B cell (primary cell): ENCODE data around the gene UCKL1. TPM values are rescaled to one million over a fixed set of nuclear protein-coding genes. Genes with fewer than 3 reads are reported as not detected.
A peak's percentile ranks its signal among the peaks of the same experiment; 100 is the strongest.

Experiments used
- ATAC-seq: fragments of 200-7000 bp; cut with Tn5 transposase; one replicate; pipeline ENCODE4 v1.10.0; 2021; ENCODE audit warnings: low read depth, mild to moderate bottlenecking, moderate number of reproducible peaks, moderate library complexity
- CTCF ChIA-PET: fragments of 350-600 bp; sonication (Branson Sonifier 250); formaldehyde crosslinking; loops from one replicate; lab custom pipeline; 2021; ENCODE audit warnings: antibody characterized with exemption, inconsistent platforms; lab: Charles Lee
- POLR2A ChIA-PET: fragments of 350-600 bp; sonication (Branson Sonifier 250); formaldehyde crosslinking; loops from one replicate; lab custom pipeline; 2021; ENCODE audit warnings: antibody characterized with exemption; lab: Charles Lee
- DNase-seq: peaks from one replicate; pipeline ENCODE4 v3.0.0; 2013
- H2AFZ ChIP-seq: 2 replicates; pipeline ENCODE4 v1.6.1; 2012; ENCODE audit warnings: mild to moderate bottlenecking, low read depth, low read length; ENCODE audit not compliant: insufficient read depth, poor library complexity, severe bottlenecking
- H3K27ac ChIP-seq, 2 donors: 1 replicate in 1 of 2; 2 replicates in 1 of 2; pipeline ENCODE4 v1.5.1; 2012 to 2013; ENCODE audit warnings: low read length in 2 of 2, mild to moderate bottlenecking in 2 of 2, moderate library complexity in 1 of 2
- H3K27me3 ChIP-seq, 4 experiments: fragments of 200-600 bp in 1 of 4; sonication (generic) in 1 of 4; replicated peaks in 1 of 4; 1 replicate in 2 of 4; 2 replicates in 2 of 4; pipeline versions ENCODE4 v1.6.1 to v1.7.0; 2013 to 2016; ENCODE audit warnings: low read length in 3 of 4, mild to moderate bottlenecking in 2 of 4, mixed read lengths in 1 of 4, moderate library complexity in 1 of 4; ENCODE audit not compliant: insufficient read depth in 4 of 4, control insufficient read depth in 3 of 4; ENCODE audit errors: control extremely low read depth in 1 of 4
- H3K36me3 ChIP-seq, 2 experiments: replicated peaks in 1 of 2; 1 replicate in 1 of 2; 2 replicates in 1 of 2; pipeline versions ENCODE4 v1.6.1 to v1.7.1; 2013; ENCODE audit warnings: low read length in 1 of 2; ENCODE audit not compliant: insufficient read depth in 2 of 2, control insufficient read depth in 1 of 2; ENCODE audit errors: control extremely low read depth in 1 of 2, extremely low read depth in 1 of 2
- H3K4me1 ChIP-seq, 2 donors: fragments of 200-600 bp in 1 of 2; sonication (generic) in 1 of 2; 1 replicate in 1 of 2; 2 replicates in 1 of 2; pipeline versions ENCODE4 v1.5.1 to v1.6.1; 2013 to 2017; ENCODE audit warnings: low read length in 2 of 2; ENCODE audit not compliant: control insufficient read depth in 2 of 2, insufficient read depth in 2 of 2
- H3K4me2 ChIP-seq: replicated peaks from 2 replicates; pipeline ENCODE3; 2012; ENCODE audit warnings: mild to moderate bottlenecking, low read depth, low read length; ENCODE audit not compliant: poor library complexity, severe bottlenecking
- H3K4me3 ChIP-seq, 5 experiments: fragments of 200-600 bp in 1 of 5; sonication (generic) in 1 of 5; 1 replicate in 3 of 5; 2 replicates in 2 of 5; pipeline versions ENCODE4 v1.5.1 to v1.7.0; 2011 to 2016; ENCODE audit warnings: low read length in 4 of 5, mild to moderate bottlenecking in 4 of 5, low read depth in 2 of 5, control low read depth in 1 of 5, moderate library complexity in 1 of 5; ENCODE audit not compliant: insufficient read depth in 1 of 5; ENCODE audit errors: control extremely low read depth in 1 of 5, extremely low read depth in 1 of 5
- H3K79me2 ChIP-seq: fragments of 200-600 bp; sonication (generic); one replicate; pipeline ENCODE4 v1.6.0; 2016; ENCODE audit warnings: low read length; ENCODE audit not compliant: control insufficient read depth, insufficient read depth
- H3K9ac ChIP-seq: fragments of 200-600 bp; sonication (generic); 2 replicates; pipeline ENCODE4 v1.6.1; 2017; ENCODE audit warnings: mild to moderate bottlenecking, low read length, moderate library complexity
- H3K9me3 ChIP-seq, 3 donors: one replicate each; pipeline versions ENCODE4 v1.6.1 to v1.7.1; 2013; ENCODE audit warnings: low read length in 2 of 3; ENCODE audit not compliant: control insufficient read depth in 2 of 3, insufficient read depth in 1 of 3; ENCODE audit errors: control extremely low read depth in 1 of 3
- H4K20me1 ChIP-seq: 2 replicates; pipeline ENCODE4 v1.6.0; 2012; ENCODE audit warnings: mild to moderate bottlenecking, low read length; ENCODE audit not compliant: insufficient read depth, control insufficient read depth, poor library complexity, severe bottlenecking
- H3K27ac Mint-ChIP-seq: one replicate; pipeline ENCODE4 v1.8.0; 2021; ENCODE audit warnings: mixed read lengths
- H3K27me3 Mint-ChIP-seq: one replicate; pipeline ENCODE4 v1.8.0; 2021; ENCODE audit warnings: mixed read lengths
- H3K4me1 Mint-ChIP-seq: one replicate; pipeline ENCODE4 v1.8.0; 2021; ENCODE audit warnings: mixed read lengths
- H3K4me3 Mint-ChIP-seq: one replicate; pipeline ENCODE4 v1.8.0; 2021; ENCODE audit warnings: mixed read lengths
- H3K9me3 Mint-ChIP-seq: one replicate; pipeline ENCODE4 v1.8.0; 2022; ENCODE audit warnings: mixed read lengths; ENCODE audit not compliant: insufficient read depth
- EZH2 ChIP-seq: IDR thresholded peaks from 2 replicates; pipeline ENCODE4 v1.6.1; 2012; ENCODE audit warnings: borderline replicate concordance, low read depth, mild to moderate bottlenecking, moderate library complexity, low read length; ENCODE audit not compliant: insufficient read depth, poor library complexity, severe bottlenecking
- WGBS: methylation state at CpG from one replicate; pipeline ENCODE4 v1.1.5; 2013; ENCODE audit warnings: missing lambda C conversion rate; ENCODE audit not compliant: insufficient coverage; 5-methylcytosine and 5-hydroxymethylcytosine counted together
- intact Hi-C: fragments of 100-400 bp; cut with micrococcal nuclease; formaldehyde crosslinking; loops from one replicate; pipeline ENCODE4 v1.10.0; 2022
- polyA plus RNA-seq: library from polyadenylated mRNA; depleted of rRNA; stranded (reverse); fragments of >200 nt; gene quantifications from 2 replicates; pipeline ENCODE4 v1.2.3, GENCODE V29; 2012
- total RNA-seq, 2 donors: library from RNA; stranded (reverse); fragments of 120-200 nt in 1 of 2; gene quantifications; 1 replicate in 1 of 2; 2 replicates in 1 of 2; pipeline versions ENCODE4 v1.2.3 to v1.2.4, GENCODE V29; 2013 to 2022
- TF ChIP-seq, protein P1 (sequence below): fragments of 200-600 bp; IDR thresholded peaks from one replicate; pipeline ENCODE4 v1.8.0; 2022; ENCODE audit warnings: antibody characterized with exemption, mild to moderate bottlenecking

The UCKL1 gene
- total and polyA plus RNA-seq, 2 donors (not counting 1 experiment from before 2014, with no cell fraction given), result 106 to 199 TPM

DNA sequence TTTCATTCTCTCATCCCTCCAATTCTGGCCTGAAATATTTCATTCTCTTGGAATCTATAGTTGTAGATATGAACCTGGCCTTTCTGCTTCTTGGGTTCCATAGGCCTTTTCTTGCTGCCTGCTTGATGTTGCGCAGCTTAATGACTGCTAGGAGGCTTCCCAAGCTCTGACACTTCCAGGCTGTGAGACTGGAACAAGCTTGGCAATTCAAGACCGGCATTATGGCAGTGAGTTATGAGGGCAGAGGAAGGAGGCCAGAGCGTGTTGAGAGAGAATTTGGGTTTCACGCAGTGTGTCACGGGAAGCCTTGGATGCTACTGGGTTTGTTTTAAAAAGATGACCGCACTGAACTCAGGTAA is 62.2 kb downstream of the UCKL1 start:
- peak overlapping the region; percentile 90 for H3K4me2 ChIP-seq
- H3K27me3 ChIP-seq, result no peaks in the 10 kb centered on the region
- no peaks in the 10 kb centered on the region for H3K9me3 ChIP-seq
- WGBS, result 46% methylated on average over 6 of the region's 6 CpGs
- POLR2A ChIA-PET, result interaction anchor here (2.0 kb wide), 1 partner anchor 86 kb away, joined by 5 read pairs; the partner anchor contains the start of gene SAMD10
- TF ChIP-seq, protein P1, sequence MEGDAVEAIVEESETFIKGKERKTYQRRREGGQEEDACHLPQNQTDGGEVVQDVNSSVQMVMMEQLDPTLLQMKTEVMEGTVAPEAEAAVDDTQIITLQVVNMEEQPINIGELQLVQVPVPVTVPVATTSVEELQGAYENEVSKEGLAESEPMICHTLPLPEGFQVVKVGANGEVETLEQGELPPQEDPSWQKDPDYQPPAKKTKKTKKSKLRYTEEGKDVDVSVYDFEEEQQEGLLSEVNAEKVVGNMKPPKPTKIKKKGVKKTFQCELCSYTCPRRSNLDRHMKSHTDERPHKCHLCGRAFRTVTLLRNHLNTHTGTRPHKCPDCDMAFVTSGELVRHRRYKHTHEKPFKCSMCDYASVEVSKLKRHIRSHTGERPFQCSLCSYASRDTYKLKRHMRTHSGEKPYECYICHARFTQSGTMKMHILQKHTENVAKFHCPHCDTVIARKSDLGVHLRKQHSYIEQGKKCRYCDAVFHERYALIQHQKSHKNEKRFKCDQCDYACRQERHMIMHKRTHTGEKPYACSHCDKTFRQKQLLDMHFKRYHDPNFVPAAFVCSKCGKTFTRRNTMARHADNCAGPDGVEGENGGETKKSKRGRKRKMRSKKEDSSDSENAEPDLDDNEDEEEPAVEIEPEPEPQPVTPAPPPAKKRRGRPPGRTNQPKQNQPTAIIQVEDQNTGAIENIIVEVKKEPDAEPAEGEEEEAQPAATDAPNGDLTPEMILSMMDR, result no peak
- no peak for TF ChIP-seq EZH2
- Mint-ChIP-seq H3K4me3 (peak overlapping the region; percentile 83), H3K27me3 (no peaks in the 10 kb centered on the region), H3K9me3 (no peaks in the 10 kb centered on the region), H3K4me1 (peaks cover 33% of the 10 kb centered on the region), H3K27ac (peak overlapping the region; percentile 80)
- peaks cover 3 to 25% of the 10 kb centered on the region in 2 experiments for H3K36me3 ChIP-seq
- H3K4me1 ChIP-seq, result peaks cover 16 to 33% of the 10 kb centered on the region in 2 donors
- H3K4me3 ChIP-seq, result no peak overlapping the region
- H3K27ac ChIP-seq, result no peak overlapping the region
- H3K79me2 ChIP-seq, result peaks cover 31% of the 10 kb centered on the region
- intact Hi-C loops, result loop anchor here (2.0 to 10.0 kb wide), 2 partner anchors 87 to 939 kb away; partner anchors contain the start of genes PRPF6 and SLC17A9
- ATAC-seq (no peak), DNase-seq (no peak)
- CTCF ChIA-PET, result no interaction called here
- peaks cover 36% of the 10 kb centered on the region for H4K20me1 ChIP-seq
- H2AFZ ChIP-seq, result peak overlapping the region; percentile 69
- H3K9ac ChIP-seq, result no peak overlapping the region

GRCh38 chr20:63892402-63892801 is 63.8 kb downstream of the UCKL1 start:
- no peak for TF ChIP-seq EZH2
- TF ChIP-seq, protein P1, result no peak
- 95% methylated on average over 7 of the region's 7 CpGs for WGBS
- no peak overlapping the region for H3K4me3 Mint-ChIP-seq
- H3K4me3 ChIP-seq, result no peak overlapping the region
- peaks cover 21% of the 10 kb centered on the region for H3K4me1 Mint-ChIP-seq
- H3K36me3 ChIP-seq, result peaks cover 3 to 32% of the 10 kb centered on the region in 2 experiments
- no peaks in the 10 kb centered on the region for H3K27me3 ChIP-seq
- H3K27me3 Mint-ChIP-seq, result no peaks in the 10 kb centered on the region
- CTCF ChIA-PET, result no interaction called here
- no peaks in the 10 kb centered on the region for H3K9me3 ChIP-seq
- H3K9me3 Mint-ChIP-seq, result no peaks in the 10 kb centered on the region
- no peak for DNase-seq
- peaks cover 30% of the 10 kb centered on the region for H4K20me1 ChIP-seq
- intact Hi-C loops, result loop anchor here (10.0 kb wide), 1 partner anchor 938 kb away; the partner anchor contains the start of gene SLC17A9
- H3K9ac ChIP-seq, result no peak overlapping the region
- no peak overlapping the region for H2AFZ ChIP-seq
- no peak overlapping the region for H3K27ac Mint-ChIP-seq
- POLR2A ChIA-PET, result interaction anchor here (1.6 kb wide), 1 partner anchor 27 kb away, joined by 3 read pairs; the partner anchor contains the start of gene TPD52L2
- peaks cover 14 to 25% of the 10 kb centered on the region in 2 donors for H3K4me1 ChIP-seq
- no peak for ATAC-seq
- H3K27ac ChIP-seq, result no peak overlapping the region
- no peak overlapping the region for H3K4me2 ChIP-seq
- H3K79me2 ChIP-seq, result peaks cover 22% of the 10 kb centered on the region
